GM12878 (cell line): ENCODE data around the gene KRT73. TPM values are rescaled to one million over a fixed set of nuclear protein-coding genes. Genes with fewer than 3 reads are reported as not detected.

Experiments used
- ATAC-seq: fragments of 200-7000 bp; cut with Tn5 transposase; 3 replicates; pipeline ENCODE4 v1.9.1; 2020; ENCODE audit warnings: mild to moderate bottlenecking, moderate library complexity
- BruUV-seq: library from RNA; stranded (reverse); fragments of 400-500 nt; replicated peaks from 2 replicates; lab custom pipeline; 2021; lab: Mats Ljungman, UMichigan
- CTCF ChIA-PET: fragments of 300-600 bp; sonication (Branson Sonifier 250); formaldehyde crosslinking; extraction: SDS; loops from one replicate; lab custom pipeline; 2021; ENCODE audit warnings: inconsistent platforms; lab: Yijun Ruan, JAX
- POLR2A ChIA-PET: fragments of 350-600 bp; formaldehyde crosslinking; extraction: SDS; loops from one replicate; lab custom pipeline; 2021; ENCODE audit warnings: inconsistent platforms; lab: Charles Lee
- RAD21 ChIA-PET: fragments of 300-600 bp; sonication (Branson Sonifier 250); formaldehyde crosslinking; loops from one replicate; lab custom pipeline; 2023; ENCODE audit warnings: antibody characterized with exemption; ENCODE audit not compliant: unreplicated experiment; lab: Charles Lee
- SMC1A ChIA-PET: fragments of 300-600 bp; sonication (Branson Sonifier 250); formaldehyde crosslinking; loops from one replicate; lab custom pipeline; 2023; ENCODE audit not compliant: unreplicated experiment, uncharacterized antibody; lab: Charles Lee
- DNase-seq: peaks from one replicate; pipeline ENCODE4 v3.0.0-alpha.2; 2011; ENCODE audit warnings: low read depth, low spot score
- FAIRE-seq: peaks from 3 replicates; lab custom pipeline; 2011; peaks lifted over from hg19 to GRCh38; lab: Jason Lieb, UNC
- H2AFZ ChIP-seq: 2 replicates; pipeline ENCODE4 v1.6.0; 2011; ENCODE audit warnings: low read depth, low read length, control low read depth; ENCODE audit not compliant: control insufficient read depth
- H3K27ac ChIP-seq: 2 replicates; pipeline ENCODE4 v1.5.1; 2011; ENCODE audit warnings: control low read depth; ENCODE audit not compliant: control insufficient read depth, insufficient read depth
- H3K27me3 ChIP-seq, 2 experiments: replicated peaks in 1 of 2; 2 replicates each; pipeline versions ENCODE4 v1.6.0 to v1.6.1; 2011; ENCODE audit warnings: low read length in 1 of 2; ENCODE audit not compliant: control insufficient read depth in 2 of 2, insufficient read depth in 2 of 2
- H3K36me3 ChIP-seq, 2 experiments: 2 replicates each; pipeline ENCODE4 v1.5.1; 2011; ENCODE audit warnings: low read length in 1 of 2; ENCODE audit not compliant: control insufficient read depth in 2 of 2, insufficient read depth in 2 of 2
- H3K4me1 ChIP-seq: 2 replicates; pipeline ENCODE4 v1.6.1; 2011; ENCODE audit warnings: mild to moderate bottlenecking, low read length, moderate library complexity, mixed read lengths; ENCODE audit not compliant: control insufficient read depth, insufficient read depth
- H3K4me2 ChIP-seq: 2 replicates; pipeline ENCODE4 v1.6.0; 2011; ENCODE audit warnings: control low read depth; ENCODE audit not compliant: control insufficient read depth, insufficient read depth
- H3K4me3 ChIP-seq: fragments of 200-600 bp; sonication (generic); 2 replicates; pipeline ENCODE4 v1.5.1; 2016
- H3K79me2 ChIP-seq: 2 replicates; pipeline ENCODE4 v1.6.0; 2011; ENCODE audit warnings: low read length; ENCODE audit not compliant: control insufficient read depth, insufficient read depth
- H3K9ac ChIP-seq: 2 replicates; pipeline ENCODE4 v1.8.0; 2011; ENCODE audit warnings: low read length, control low read depth, mixed read lengths; ENCODE audit not compliant: control insufficient read depth, insufficient read depth
- H3K9me3 ChIP-seq: replicated peaks from 3 replicates; pipeline ENCODE4 v1.5.1; 2011; ENCODE audit warnings: mild to moderate bottlenecking, low read length; ENCODE audit not compliant: control insufficient read depth, insufficient read depth
- H4K20me1 ChIP-seq: 2 replicates; pipeline ENCODE4 v1.6.0; 2011; ENCODE audit not compliant: control insufficient read depth, insufficient read depth
- ESRRA ChIP-seq: IDR thresholded peaks from 2 replicates; pipeline ENCODE4 v1.6.1; 2012; ENCODE audit warnings: mild to moderate bottlenecking, low read length, improper control_type of control experiment
- RUNX3 ChIP-seq: IDR thresholded peaks from 2 replicates; pipeline ENCODE4 v1.6.1; 2012; ENCODE audit warnings: low read length, inconsistent platforms
- WGBS: methylation state at CpG from one replicate; pipeline ENCODE4 v1.1.6; 2016; ENCODE audit warnings: low lambda C conversion rate; ENCODE audit not compliant: insufficient replicate concordance, insufficient coverage; ENCODE audit errors: missing lambda C conversion rate; 5-methylcytosine and 5-hydroxymethylcytosine counted together
- in situ Hi-C: fragments of 300-500 bp; cut with MboI; formaldehyde crosslinking; loops from 9 replicates; pipeline ENCODE4 v1.14.3; 2018; ENCODE audit warnings: mixed read lengths
- intact Hi-C: fragments of 100-400 bp; cut with micrococcal nuclease; formaldehyde crosslinking; loops from one replicate; pipeline ENCODE4 v1.14.2; 2022; ENCODE audit not compliant: unreplicated experiment
- polyA plus RNA-seq, 11 experiments: library from polyadenylated mRNA; depleted of rRNA in 4 of 11; unstranded in 6 of 11; stranded (reverse) in 5 of 11; fragments of >200 nt; fragmentation: Nextera tagmentation in 4 of 11; fragmentation: Illumina TruSeq in 1 of 11; extraction: Ambion mirVana in 4 of 11; extraction: Trizol in 1 of 11; gene quantifications; 1 replicate in 1 of 11; 2 replicates in 10 of 11; pipeline versions ENCODE4 v1.2.1 to v1.2.3, GENCODE V29; 2011 to 2016; ENCODE audit warnings: inconsistent platforms in 2 of 11, missing spikeins in 2 of 11, low read depth in 1 of 11
- total RNA-seq, 4 experiments: library from RNA; depleted of rRNA in 3 of 4; stranded (reverse); fragments of >200 nt in 3 of 4; fragmentation: Illumina TruSeq in 1 of 4; extraction: Trizol in 1 of 4; gene quantifications; 2 replicates each; pipeline versions ENCODE4 v1.2.1 to v1.2.3, GENCODE V29; 2013 to 2021
- TF ChIP-seq, protein P1 (sequence below): fragments of 150-350 bp; IDR thresholded peaks from 2 replicates; pipeline ENCODE4 v1.6.1; 2016; ENCODE audit warnings: low read depth, low read length
- TF ChIP-seq, protein P2 (sequence below): fragments of 450-650 bp; IDR thresholded peaks from 2 replicates; pipeline ENCODE4 v1.6.1; 2018; ENCODE audit warnings: borderline replicate concordance, mild to moderate bottlenecking; ENCODE audit not compliant: partially characterized antibody

KRT73 gene
- total and polyA plus RNA-seq, 10 of the 15 experiments (the other 5 are each of a cell fraction or from before 2014, with no cell fraction given), result not detected

DNA sequence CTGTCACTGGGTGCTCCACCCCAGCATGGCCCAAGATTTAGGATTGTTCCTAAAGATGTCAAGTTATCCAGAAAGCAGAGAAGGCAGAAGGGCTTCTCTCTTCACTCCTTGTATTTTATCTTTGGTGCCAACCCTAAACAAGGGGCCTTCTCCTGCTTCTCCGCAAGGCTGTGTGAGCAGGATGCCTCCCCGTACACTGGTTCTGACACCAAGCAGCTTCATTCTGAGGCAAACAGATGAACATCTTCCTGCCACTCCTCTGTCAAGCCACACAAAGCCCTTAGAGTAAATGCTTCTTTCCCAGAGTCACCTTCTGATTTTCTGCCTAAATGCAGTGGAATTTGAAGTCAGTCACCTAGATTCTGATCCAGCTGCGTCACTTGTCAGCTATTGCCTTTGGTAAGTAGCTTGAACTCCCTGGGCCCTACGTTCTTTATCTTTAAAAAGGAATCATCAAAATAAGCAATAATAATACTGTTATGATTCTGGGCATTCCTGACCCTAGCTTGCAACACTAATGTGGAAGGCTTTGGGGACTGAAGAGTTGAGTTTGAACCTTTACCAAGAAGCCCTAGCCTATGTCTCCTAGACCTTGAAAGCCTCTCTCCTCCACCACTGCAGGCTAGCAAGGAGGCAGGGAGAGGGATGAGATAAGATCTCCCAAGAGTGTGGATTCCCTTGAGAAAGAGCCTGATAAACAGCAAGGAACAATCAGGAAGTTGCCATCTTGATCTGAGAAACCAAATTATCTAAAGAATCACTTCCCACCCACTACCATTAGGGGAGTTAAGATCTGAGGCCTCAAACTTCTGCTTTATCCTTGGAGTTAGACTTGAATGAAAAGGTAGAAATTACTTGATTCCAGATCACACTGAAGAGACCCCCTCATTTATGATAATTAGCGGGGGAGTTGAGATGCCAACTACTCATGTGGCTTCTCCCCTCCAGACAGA is 5.7 kb downstream of the KRT73 start:
- RAD21 ChIA-PET, result no interaction called here
- DNase-seq (no peak), FAIRE-seq (no peak), ATAC-seq (no peak)
- intact Hi-C loops (no loop called here), in situ Hi-C loops (no loop called here)
- Histone ChIP-seq H3K27me3 (peaks cover 0 to 5% of the 10 kb centered on the region in 2 experiments; a peak in 3 of 4 replicates), H3K4me2 (no peak overlapping the region), H2AFZ (no peak overlapping the region), H3K79me2 (no peaks in the 10 kb centered on the region), H3K9ac (no peak overlapping the region), H4K20me1 (no peaks in the 10 kb centered on the region), H3K27ac (no peak overlapping the region), H3K4me3 (no peak overlapping the region), H3K4me1 (no peaks in the 10 kb centered on the region), H3K9me3 (no peaks in the 10 kb centered on the region), H3K36me3 (no peaks in the 10 kb centered on the region)
- BruUV-seq, result no TSS peak
- TF ChIP-seq ESRRA (no peak), RUNX3 (no peak)
- TF ChIP-seq, protein P1, sequence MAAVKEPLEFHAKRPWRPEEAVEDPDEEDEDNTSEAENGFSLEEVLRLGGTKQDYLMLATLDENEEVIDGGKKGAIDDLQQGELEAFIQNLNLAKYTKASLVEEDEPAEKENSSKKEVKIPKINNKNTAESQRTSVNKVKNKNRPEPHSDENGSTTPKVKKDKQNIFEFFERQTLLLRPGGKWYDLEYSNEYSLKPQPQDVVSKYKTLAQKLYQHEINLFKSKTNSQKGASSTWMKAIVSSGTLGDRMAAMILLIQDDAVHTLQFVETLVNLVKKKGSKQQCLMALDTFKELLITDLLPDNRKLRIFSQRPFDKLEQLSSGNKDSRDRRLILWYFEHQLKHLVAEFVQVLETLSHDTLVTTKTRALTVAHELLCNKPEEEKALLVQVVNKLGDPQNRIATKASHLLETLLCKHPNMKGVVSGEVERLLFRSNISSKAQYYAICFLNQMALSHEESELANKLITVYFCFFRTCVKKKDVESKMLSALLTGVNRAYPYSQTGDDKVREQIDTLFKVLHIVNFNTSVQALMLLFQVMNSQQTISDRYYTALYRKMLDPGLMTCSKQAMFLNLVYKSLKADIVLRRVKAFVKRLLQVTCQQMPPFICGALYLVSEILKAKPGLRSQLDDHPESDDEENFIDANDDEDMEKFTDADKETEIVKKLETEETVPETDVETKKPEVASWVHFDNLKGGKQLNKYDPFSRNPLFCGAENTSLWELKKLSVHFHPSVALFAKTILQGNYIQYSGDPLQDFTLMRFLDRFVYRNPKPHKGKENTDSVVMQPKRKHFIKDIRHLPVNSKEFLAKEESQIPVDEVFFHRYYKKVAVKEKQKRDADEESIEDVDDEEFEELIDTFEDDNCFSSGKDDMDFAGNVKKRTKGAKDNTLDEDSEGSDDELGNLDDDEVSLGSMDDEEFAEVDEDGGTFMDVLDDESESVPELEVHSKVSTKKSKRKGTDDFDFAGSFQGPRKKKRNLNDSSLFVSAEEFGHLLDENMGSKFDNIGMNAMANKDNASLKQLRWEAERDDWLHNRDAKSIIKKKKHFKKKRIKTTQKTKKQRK, result no peak
- TF ChIP-seq, protein P2, sequence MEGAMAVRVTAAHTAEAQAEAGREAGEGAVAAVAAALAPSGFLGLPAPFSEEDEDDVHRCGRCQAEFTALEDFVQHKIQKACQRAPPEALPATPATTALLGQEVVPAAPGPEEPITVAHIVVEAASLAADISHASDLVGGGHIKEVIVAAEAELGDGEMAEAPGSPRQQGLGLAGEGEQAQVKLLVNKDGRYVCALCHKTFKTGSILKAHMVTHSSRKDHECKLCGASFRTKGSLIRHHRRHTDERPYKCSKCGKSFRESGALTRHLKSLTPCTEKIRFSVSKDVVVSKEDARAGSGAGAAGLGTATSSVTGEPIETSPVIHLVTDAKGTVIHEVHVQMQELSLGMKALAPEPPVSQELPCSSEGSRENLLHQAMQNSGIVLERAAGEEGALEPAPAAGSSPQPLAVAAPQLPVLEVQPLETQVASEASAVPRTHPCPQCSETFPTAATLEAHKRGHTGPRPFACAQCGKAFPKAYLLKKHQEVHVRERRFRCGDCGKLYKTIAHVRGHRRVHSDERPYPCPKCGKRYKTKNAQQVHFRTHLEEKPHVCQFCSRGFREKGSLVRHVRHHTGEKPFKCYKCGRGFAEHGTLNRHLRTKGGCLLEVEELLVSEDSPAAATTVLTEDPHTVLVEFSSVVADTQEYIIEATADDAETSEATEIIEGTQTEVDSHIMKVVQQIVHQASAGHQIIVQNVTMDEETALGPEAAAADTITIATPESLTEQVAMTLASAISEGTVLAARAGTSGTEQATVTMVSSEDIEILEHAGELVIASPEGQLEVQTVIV, result no peak
- CTCF ChIA-PET, result no interaction called here
- WGBS, result 10% methylated on average over 5 of the region's 5 CpGs
- SMC1A ChIA-PET, result no interaction called here
- POLR2A ChIA-PET, result no interaction called here
